ENCODE measurements around the gene TRIP10.
"Not testable (repeated sequence)": the region's sequence is repeated elsewhere in the genome, so short reads cannot be mapped to it uniquely, and the experiment has no call there.

TRIP10 gene

DNA sequence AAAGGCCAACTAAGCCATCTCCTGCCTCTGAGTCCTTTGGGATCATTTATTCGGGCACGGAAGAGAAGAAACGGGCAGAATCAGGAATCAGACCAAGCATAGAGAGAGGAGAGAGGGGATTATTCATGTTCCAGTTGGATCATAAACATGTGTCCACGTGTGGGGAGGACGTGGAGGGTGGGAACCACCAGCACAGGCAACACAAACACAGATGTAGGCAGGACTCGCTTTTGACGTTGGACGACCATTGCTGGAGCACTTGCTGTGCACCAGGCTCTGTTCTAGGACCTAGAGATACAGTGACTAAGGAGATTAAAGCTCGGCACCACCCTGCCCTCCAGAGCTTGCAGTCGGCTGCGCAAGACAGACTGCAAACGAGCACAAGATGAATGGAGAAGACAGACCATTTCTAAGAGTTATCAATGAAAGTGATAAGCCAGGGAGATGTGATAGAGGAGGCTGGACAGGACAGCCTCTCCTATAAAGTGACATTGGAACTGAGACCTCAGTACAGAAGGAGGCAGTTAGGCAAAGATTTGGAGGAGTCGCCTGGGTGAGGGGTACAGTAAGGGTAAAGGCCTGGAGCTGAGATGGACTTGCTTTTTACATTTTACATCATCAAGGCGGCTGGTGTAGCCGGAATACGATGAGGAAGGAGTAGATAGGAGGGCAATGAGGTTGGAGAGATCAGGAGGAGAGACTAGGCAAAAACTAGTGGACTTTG, 27.0 kb downstream of the TRIP10 start:
- no peak for DNase-seq (ENCODE audit: low spot score)

DNA sequence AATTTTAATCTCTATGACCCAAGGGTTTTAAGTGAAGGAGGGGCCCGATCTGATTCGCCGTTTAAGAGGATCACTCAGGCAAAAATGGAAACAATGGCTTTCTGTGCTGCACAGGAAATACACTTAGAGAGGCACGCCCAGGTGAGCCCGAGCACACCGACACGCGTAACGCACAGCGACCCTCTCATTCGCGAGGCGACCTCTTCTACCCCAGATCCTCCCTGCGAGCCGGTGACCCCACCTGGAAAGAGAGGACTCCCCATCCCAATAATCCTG, 27.5 kb downstream of the TRIP10 start:
- DNase-seq (ENCODE audit: low spot score), result no peak

GRCh38 chr19:6767357-6768235, 28.1 kb downstream of the TRIP10 start, which contains the start of gene SH2D3A:
SH2D3A (minus strand) TSS chr19:6767435; CDS start chr19:6763748, 3,687 bp downstream.
- no peak for DNase-seq (ENCODE audit: low spot score)

- DNase-seq (ENCODE audit: low spot score), result no peak
Measured at GRCh38 chr19:6768236-6768785, 28.8 kb downstream of the TRIP10 start.

- no peak for DNase-seq (ENCODE audit: low spot score)
Measured at GRCh38 chr19:6769006-6769619, 29.6 kb downstream of the TRIP10 start.

DNA sequence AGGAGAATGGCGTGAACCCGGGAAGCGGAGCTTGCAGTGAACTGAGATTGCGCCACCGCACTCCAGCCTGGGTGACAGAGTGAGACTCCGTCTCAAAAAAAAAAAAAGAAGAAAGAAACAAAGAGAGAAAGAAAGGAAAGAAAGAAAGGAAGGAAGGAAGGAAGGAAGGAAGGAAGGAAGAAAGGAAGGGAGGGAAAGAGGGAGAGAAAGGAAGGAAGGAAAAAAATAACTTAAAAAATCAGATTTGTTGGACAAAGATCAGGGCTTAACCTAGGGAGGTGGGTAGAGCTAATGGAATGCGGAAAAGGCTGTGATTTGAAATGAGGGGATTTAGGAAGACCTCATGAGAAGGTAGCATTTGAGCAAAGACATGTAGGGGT, 32.2 kb downstream of the TRIP10 start:
- not testable (repeated sequence) for DNase-seq (ENCODE audit: low spot score)

GRCh38 chr19:6772028-6772865, 32.8 kb downstream of the TRIP10 start, which contains the start of gene VAV1:
VAV1 (plus strand) TSS chr19:6772708; CDS start chr19:6772808, 100 bp downstream.
- DNase-seq (ENCODE audit: low spot score), result no peak

GRCh38 chr19:6772866-6773322, 33.4 kb downstream of the TRIP10 start:
- DNase-seq (ENCODE audit: low spot score), result no peak

- no peak for DNase-seq (ENCODE audit: low spot score)
Measured at GRCh38 chr19:6773323-6773931, 33.9 kb downstream of the TRIP10 start.

- DNase-seq (ENCODE audit: low spot score), result no peak
Measured at GRCh38 chr19:6774821-6775707, 35.6 kb downstream of the TRIP10 start.

GRCh38 chr19:6776045-6776444, 36.6 kb downstream of the TRIP10 start:
- DNase-seq (ENCODE audit: low spot score), result not testable (repeated sequence)

DNA sequence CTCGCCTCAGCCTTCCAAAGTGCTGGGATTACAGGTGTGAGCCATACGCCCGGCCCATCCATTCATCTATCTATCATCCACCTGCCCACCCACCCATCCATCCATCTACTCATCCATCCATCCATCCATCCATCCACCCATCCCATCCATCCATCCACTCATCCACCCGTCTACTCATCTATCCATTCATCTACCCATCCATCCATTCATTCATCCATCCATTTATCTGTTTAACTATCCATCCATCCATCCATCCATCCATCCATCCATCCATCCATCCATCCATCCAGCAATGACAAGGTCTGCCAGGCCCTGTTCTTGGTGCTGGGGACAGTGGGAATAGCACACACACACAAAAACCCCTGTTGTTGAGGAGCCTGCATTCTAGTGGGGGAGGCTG, 37.5 kb downstream of the TRIP10 start:
- no peak for DNase-seq (ENCODE audit: low spot score)

DNA sequence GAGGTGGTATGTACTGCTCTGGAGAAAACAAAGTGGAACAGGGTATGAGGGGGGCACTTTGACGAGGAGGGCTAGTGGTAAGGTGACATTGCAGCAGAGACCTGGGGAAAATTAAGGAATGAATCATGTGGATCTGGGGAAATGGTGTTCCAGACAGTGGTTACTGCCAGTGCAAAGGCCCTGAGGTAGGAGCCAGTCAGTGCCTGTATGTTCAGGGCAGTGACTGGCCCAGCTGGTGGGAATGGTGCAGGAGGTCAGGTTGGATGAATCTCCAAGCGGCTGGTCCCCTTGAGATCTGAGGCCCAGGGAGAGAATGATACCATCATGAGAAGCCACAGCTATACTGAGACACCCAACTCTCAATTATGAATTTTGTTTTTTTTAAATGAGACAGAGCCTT, 38.0 kb downstream of the TRIP10 start:
- DNase-seq (ENCODE audit: low spot score), result no peak

- DNase-seq (ENCODE audit: low spot score), result no peak
Measured at GRCh38 chr19:6778386-6778785, 38.9 kb downstream of the TRIP10 start.

- DNase-seq (ENCODE audit: low spot score), result no peak
Measured at GRCh38 chr19:6779206-6779605, 39.7 kb downstream of the TRIP10 start.

DNA sequence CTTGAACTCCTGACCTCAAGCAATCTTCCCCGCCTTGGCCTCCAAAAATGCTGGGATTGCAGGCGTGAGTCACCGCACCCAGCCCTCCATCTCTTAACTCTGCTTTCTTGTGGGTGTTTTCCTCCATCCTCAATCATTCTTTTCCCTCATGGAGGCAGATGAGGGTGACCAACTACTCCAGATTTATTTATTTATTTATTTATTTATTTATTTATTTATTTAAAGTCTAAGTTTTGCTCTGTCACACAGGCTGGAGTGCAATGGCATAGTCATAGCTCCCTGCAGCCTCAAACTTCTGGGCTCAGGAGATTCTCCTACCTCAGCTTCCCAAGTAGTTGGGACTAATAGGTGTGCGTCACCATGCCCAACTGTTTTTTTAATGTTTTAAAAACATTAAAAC, 47.9 kb downstream of the TRIP10 start:
- no peak for DNase-seq (ENCODE audit: low spot score)

- DNase-seq (ENCODE audit: low spot score), result no peak
Measured at GRCh38 chr19:6788896-6789295, 49.4 kb downstream of the TRIP10 start.

GRCh38 chr19:6790194-6791128, 51.0 kb downstream of the TRIP10 start:
- no peak for DNase-seq (ENCODE audit: low spot score)

GRCh38 chr19:6791237-6791636, 51.8 kb downstream of the TRIP10 start:
- DNase-seq (ENCODE audit: low spot score), result no peak

Data from SK-N-DZ (cell line).